Measurements from ENCODE around the gene KSR1. TPM values are rescaled to one million over a fixed set of nuclear protein-coding genes. Genes with fewer than 3 reads are reported as not detected.

KSR1 gene
- total RNA-seq, 1 experiment from 2014 or later: 88.9 TPM

DNA sequence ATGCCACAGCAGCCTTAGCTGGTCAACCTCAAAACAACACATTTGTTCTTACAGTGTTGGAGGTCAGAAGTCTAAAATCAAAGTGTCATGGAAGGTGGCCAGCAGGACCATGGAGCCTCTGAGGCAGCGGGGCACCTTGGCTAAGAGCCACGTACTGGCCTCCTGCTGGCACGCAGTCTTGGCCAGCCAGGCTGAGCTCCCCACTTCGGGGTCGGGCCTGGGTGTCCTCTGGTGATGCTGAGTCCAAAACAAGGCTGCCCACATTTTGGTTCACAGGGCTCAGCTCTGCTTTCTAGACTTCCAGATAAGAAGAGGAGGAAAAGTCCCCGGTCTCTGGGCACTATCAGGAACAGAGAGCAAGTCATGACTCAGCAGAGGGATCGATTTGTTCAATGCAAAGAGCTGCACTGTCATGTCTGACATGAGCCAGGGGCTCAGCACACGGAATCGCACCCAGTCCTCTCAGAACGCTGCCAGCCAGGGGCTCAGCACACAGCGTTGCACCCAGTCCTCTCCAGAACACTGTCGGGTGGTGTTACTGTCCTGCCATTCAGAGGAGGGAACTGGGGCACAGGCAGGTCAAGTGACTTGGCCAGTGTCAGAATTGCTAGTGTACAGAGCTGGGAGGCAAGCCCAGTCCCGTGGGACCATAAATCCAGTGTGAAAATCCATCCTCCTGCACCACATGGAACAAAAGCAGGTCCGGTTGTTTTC lies 177.2 kb downstream of the KSR1 start:
- H3K4me3 Mint-ChIP-seq (ENCODE audit: unreplicated experiment): no peak overlapping the region
- no peak overlapping the region for H3K27ac Mint-ChIP-seq (ENCODE audit: unreplicated experiment)
- no TSS peak for BruUV-seq (replicated peaks)
- H3K4me3 ChIP-seq (ENCODE audit: low read depth, low read length): no peak overlapping the region
- no peaks in the 10 kb centered on the region for H3K4me1 ChIP-seq
- H3K36me3 Mint-ChIP-seq (ENCODE audit: insufficient read depth, unreplicated experiment): peaks cover 5% of the 10 kb centered on the region
- CTCF ChIA-PET: interaction anchor here (1.2 to 1.9 kb wide), 3 partner anchors 21 to 123 kb away, joined by 3 to 7 read pairs (median 6); no protein-coding TSS in a partner anchor
- H3K9me3 ChIP-seq: no peaks in the 10 kb centered on the region
- H3K27me3 ChIP-seq (replicated peaks; ENCODE audit: control insufficient read depth, insufficient read depth, low read length): no peaks in the 10 kb centered on the region
- TF ChIP-seq, protein P1, sequence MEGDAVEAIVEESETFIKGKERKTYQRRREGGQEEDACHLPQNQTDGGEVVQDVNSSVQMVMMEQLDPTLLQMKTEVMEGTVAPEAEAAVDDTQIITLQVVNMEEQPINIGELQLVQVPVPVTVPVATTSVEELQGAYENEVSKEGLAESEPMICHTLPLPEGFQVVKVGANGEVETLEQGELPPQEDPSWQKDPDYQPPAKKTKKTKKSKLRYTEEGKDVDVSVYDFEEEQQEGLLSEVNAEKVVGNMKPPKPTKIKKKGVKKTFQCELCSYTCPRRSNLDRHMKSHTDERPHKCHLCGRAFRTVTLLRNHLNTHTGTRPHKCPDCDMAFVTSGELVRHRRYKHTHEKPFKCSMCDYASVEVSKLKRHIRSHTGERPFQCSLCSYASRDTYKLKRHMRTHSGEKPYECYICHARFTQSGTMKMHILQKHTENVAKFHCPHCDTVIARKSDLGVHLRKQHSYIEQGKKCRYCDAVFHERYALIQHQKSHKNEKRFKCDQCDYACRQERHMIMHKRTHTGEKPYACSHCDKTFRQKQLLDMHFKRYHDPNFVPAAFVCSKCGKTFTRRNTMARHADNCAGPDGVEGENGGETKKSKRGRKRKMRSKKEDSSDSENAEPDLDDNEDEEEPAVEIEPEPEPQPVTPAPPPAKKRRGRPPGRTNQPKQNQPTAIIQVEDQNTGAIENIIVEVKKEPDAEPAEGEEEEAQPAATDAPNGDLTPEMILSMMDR (IDR thresholded peaks at IDR 0.05; ENCODE audit: insufficient read depth in 1 of 2, low read depth in 1 of 2, low read length in 1 of 2, severe bottlenecking in 1 of 2, unreplicated experiment in 1 of 2): no peak
- intact Hi-C loops (cut with micrococcal nuclease; ENCODE audit: unreplicated experiment): no loop called here
- H3K9me3 Mint-ChIP-seq (ENCODE audit: unreplicated experiment): no peaks in the 10 kb centered on the region
- H3K36me3 ChIP-seq (ENCODE audit: control insufficient read depth, insufficient read depth, low read length): no peaks in the 10 kb centered on the region
- no peaks in the 10 kb centered on the region for H3K27me3 Mint-ChIP-seq (ENCODE audit: insufficient read depth, unreplicated experiment)
- no peak for DNase-seq
- H3K4me1 Mint-ChIP-seq (ENCODE audit: low read depth, unreplicated experiment): no peaks in the 10 kb centered on the region
- POLR2A ChIA-PET: no interaction called here

DNA sequence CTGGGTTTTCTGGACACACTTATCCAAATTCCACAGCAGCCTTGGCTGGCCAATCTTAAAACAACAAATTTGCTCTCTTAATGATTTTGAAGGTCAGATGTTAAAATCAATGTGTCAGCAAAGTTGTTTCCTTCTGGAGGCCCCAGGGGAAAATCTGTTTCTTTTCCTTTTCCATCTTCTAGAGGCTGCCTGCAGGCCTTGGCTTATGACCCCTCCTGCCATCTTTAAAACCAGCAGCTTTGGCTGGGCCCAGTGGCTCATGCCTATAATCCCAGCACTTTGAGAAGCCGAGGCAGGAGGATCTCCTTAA lies 177.7 kb downstream of the KSR1 start:
- DNase-seq: no peak
- ChIA-PET CTCF (interaction anchor here (1.2 to 1.4 kb wide), 2 partner anchors 21 to 122 kb away, joined by 3 to 6 read pairs; no protein-coding TSS in a partner anchor), POLR2A (no interaction called here)
- no peaks in the 10 kb centered on the region for H3K9me3 Mint-ChIP-seq (ENCODE audit: unreplicated experiment)
- H3K4me1 Mint-ChIP-seq (ENCODE audit: low read depth, unreplicated experiment): no peaks in the 10 kb centered on the region
- Histone ChIP-seq H3K36me3 (ENCODE audit: control insufficient read depth, insufficient read depth, low read length) (no peaks in the 10 kb centered on the region), H3K4me3 (ENCODE audit: low read depth, low read length) (no peak overlapping the region), H3K9me3 (no peaks in the 10 kb centered on the region), H3K4me1 (no peaks in the 10 kb centered on the region), H3K27me3 (replicated peaks; ENCODE audit: control insufficient read depth, insufficient read depth, low read length) (no peaks in the 10 kb centered on the region)
- intact Hi-C loops (cut with micrococcal nuclease; ENCODE audit: unreplicated experiment): no loop called here
- peaks cover 4% of the 10 kb centered on the region for H3K36me3 Mint-ChIP-seq (ENCODE audit: insufficient read depth, unreplicated experiment)
- H3K4me3 Mint-ChIP-seq (ENCODE audit: unreplicated experiment): no peak overlapping the region
- BruUV-seq (replicated peaks): no TSS peak
- H3K27ac Mint-ChIP-seq (ENCODE audit: unreplicated experiment): no peak overlapping the region
- H3K27me3 Mint-ChIP-seq (ENCODE audit: insufficient read depth, unreplicated experiment): no peaks in the 10 kb centered on the region
- TF ChIP-seq, protein P1 (IDR thresholded peaks at IDR 0.05; ENCODE audit: insufficient read depth in 1 of 2, low read depth in 1 of 2, low read length in 1 of 2, severe bottlenecking in 1 of 2, unreplicated experiment in 1 of 2): no peak

DNA sequence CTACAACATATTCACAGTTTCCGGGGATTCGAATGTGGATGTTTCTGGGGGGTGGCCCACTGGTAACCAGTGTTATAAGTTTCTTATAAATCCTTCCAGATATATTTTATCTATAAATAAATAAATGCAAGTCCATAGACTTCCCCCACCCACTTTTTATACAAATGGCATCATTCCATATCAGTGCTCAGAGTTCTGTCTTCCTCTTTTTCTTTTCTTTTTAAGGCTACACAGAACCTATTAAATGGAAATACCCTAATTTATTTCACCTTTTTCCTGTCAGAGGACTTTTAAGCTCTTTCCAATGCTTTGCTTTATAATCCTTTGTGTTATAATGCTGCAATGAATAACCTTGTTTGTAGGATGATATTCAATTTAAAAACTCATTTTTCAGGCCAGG lies 178.5 kb downstream of the KSR1 start:
- Mint-ChIP-seq H3K4me3 (ENCODE audit: unreplicated experiment) (no peak overlapping the region), H3K36me3 (ENCODE audit: insufficient read depth, unreplicated experiment) (no peaks in the 10 kb centered on the region), H3K4me1 (ENCODE audit: low read depth, unreplicated experiment) (peaks cover under 1% of the 10 kb centered on the region), H3K27ac (ENCODE audit: unreplicated experiment) (no peak overlapping the region), H3K9me3 (ENCODE audit: unreplicated experiment) (no peaks in the 10 kb centered on the region), H3K27me3 (ENCODE audit: insufficient read depth, unreplicated experiment) (no peaks in the 10 kb centered on the region)
- TF ChIP-seq, protein P1 (IDR thresholded peaks at IDR 0.05; ENCODE audit: insufficient read depth in 1 of 2, low read depth in 1 of 2, low read length in 1 of 2, severe bottlenecking in 1 of 2, unreplicated experiment in 1 of 2): no peak
- POLR2A ChIA-PET: no interaction called here
- Histone ChIP-seq H3K4me3 (ENCODE audit: low read depth, low read length) (no peak overlapping the region), H3K4me1 (no peaks in the 10 kb centered on the region; the same call in 1 of the 2 replicates), H3K36me3 (ENCODE audit: control insufficient read depth, insufficient read depth, low read length) (no peaks in the 10 kb centered on the region), H3K27me3 (replicated peaks; ENCODE audit: control insufficient read depth, insufficient read depth, low read length) (no peaks in the 10 kb centered on the region), H3K9me3 (no peaks in the 10 kb centered on the region)
- DNase-seq: no peak
- intact Hi-C loops (cut with micrococcal nuclease; ENCODE audit: unreplicated experiment): no loop called here
- CTCF ChIA-PET: interaction anchor here (0.6 kb wide), 1 partner anchor 389 kb away, joined by 4 read pairs; no protein-coding TSS in a partner anchor
- BruUV-seq (replicated peaks): no TSS peak

All from Caco-2 (cell line).